Measurements from ENCODE around the gene SLC27A6.

DNA sequence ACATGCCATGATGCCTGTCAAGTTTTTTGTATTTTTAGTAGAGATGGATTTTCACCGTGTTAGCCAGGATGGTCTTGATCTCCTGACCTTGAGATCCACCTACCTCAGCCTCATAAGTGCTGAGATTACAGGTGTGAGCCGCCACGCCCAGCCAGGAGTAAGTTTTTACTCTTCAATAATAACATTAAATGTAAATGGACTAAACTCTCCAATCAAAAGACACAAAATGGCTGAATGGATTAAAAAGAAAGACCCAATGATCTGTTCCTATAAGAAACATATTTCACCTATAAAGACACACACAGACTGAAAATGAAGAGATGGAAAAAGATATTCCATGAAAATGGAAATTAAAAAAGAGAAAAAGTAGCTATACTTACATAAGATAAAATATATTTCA lies 92.0 kb downstream of the SLC27A6 start:
- no peak for TF ChIP-seq CEBPB (IDR thresholded peaks at IDR 0.05)
- no peak for TF ChIP-seq TAF1 (IDR thresholded peaks at IDR 0.05; ENCODE audit: low read depth)
- TF ChIP-seq EP300 (IDR thresholded peaks at IDR 0.05; ENCODE audit: borderline replicate concordance): no peak
- TF ChIP-seq, protein P1, sequence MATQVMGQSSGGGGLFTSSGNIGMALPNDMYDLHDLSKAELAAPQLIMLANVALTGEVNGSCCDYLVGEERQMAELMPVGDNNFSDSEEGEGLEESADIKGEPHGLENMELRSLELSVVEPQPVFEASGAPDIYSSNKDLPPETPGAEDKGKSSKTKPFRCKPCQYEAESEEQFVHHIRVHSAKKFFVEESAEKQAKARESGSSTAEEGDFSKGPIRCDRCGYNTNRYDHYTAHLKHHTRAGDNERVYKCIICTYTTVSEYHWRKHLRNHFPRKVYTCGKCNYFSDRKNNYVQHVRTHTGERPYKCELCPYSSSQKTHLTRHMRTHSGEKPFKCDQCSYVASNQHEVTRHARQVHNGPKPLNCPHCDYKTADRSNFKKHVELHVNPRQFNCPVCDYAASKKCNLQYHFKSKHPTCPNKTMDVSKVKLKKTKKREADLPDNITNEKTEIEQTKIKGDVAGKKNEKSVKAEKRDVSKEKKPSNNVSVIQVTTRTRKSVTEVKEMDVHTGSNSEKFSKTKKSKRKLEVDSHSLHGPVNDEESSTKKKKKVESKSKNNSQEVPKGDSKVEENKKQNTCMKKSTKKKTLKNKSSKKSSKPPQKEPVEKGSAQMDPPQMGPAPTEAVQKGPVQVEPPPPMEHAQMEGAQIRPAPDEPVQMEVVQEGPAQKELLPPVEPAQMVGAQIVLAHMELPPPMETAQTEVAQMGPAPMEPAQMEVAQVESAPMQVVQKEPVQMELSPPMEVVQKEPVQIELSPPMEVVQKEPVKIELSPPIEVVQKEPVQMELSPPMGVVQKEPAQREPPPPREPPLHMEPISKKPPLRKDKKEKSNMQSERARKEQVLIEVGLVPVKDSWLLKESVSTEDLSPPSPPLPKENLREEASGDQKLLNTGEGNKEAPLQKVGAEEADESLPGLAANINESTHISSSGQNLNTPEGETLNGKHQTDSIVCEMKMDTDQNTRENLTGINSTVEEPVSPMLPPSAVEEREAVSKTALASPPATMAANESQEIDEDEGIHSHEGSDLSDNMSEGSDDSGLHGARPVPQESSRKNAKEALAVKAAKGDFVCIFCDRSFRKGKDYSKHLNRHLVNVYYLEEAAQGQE (IDR thresholded peaks at IDR 0.05; ENCODE audit: low read depth): no peak
- TF ChIP-seq RAD21 (IDR thresholded peaks at IDR 0.05; ENCODE audit: low read depth): no peak
- TF ChIP-seq TCF12 (IDR thresholded peaks at IDR 0.05; ENCODE audit: low read depth): no peak
- TF ChIP-seq FOXM1 (IDR thresholded peaks at IDR 0.05; ENCODE audit: borderline replicate concordance, low read depth): no peak
- no peak for TF ChIP-seq YY1 (IDR thresholded peaks at IDR 0.05; ENCODE audit: low read depth)
